K562 (cell line): ENCODE measurements around the gene CACNA1S. TPM values are rescaled to one million over a fixed set of nuclear protein-coding genes. Genes with fewer than 3 reads are reported as not detected.

Experiments used
- ATAC-seq: fragments of 200-7000 bp; cut with Tn5 transposase; 3 replicates; pipeline ENCODE4 v1.9.1; 2020; ENCODE audit warnings: moderate library complexity
- BruUV-seq: library from RNA; stranded (reverse); fragments of 400-500 nt; replicated peaks from 2 replicates; lab custom pipeline; 2021; lab: Mats Ljungman, UMichigan
- CTCF ChIA-PET: fragments of 300-600 bp; formaldehyde crosslinking; extraction: SDS; loops from one replicate; lab custom pipeline; 2021; ENCODE audit warnings: low intra/inter-chr PET ratio; lab: Yijun Ruan, JAX
- POLR2A ChIA-PET: fragments of 300-600, 350-650 bp; sonication (Branson Sonifier 250); formaldehyde crosslinking; extraction: SDS; loops from one replicate; lab custom pipeline; 2021; ENCODE audit warnings: antibody characterized with exemption, inconsistent platforms; lab: Yijun Ruan, JAX
- DNase-seq, 4 experiments: peaks; one replicate each; pipeline versions ENCODE4 v3.0.0 to v3.0.0-alpha.2; 2011 to 2018; ENCODE audit warnings: low spot score in 3 of 4, mixed read lengths in 3 of 4; ENCODE audit errors: extremely low read depth in 1 of 4
- FAIRE-seq: peaks from 2 replicates; lab custom pipeline; 2011; peaks lifted over from hg19 to GRCh38; lab: Jason Lieb, UNC
- H2AFZ ChIP-seq: 2 replicates; pipeline ENCODE4 v1.6.0; 2011; ENCODE audit warnings: low read depth, low read length, control low read depth, inconsistent platforms
- H3K27ac ChIP-seq: fragments of 200-600 bp; 3 replicates; pipeline ENCODE4 v1.8.0; 2011; ENCODE audit warnings: low read depth, mild to moderate bottlenecking, control low read depth, inconsistent platforms, low read length, moderate library complexity, mixed read lengths; ENCODE audit errors: extremely low read depth
- H3K27me3 ChIP-seq, 2 experiments: fragments of 300-600 bp in 1 of 2; 2 replicates in 1 of 2; 3 replicates in 1 of 2; pipeline versions ENCODE4 v1.6.0 to v1.8.0; 2011; ENCODE audit warnings: inconsistent platforms in 2 of 2, low read length in 2 of 2, mild to moderate bottlenecking in 1 of 2, mixed read lengths in 1 of 2, moderate library complexity in 1 of 2; ENCODE audit not compliant: control insufficient read depth in 2 of 2, insufficient read depth in 2 of 2
- H3K36me3 ChIP-seq: fragments of 300-600 bp; 3 replicates; pipeline ENCODE4 v1.8.0; 2011; ENCODE audit warnings: mild to moderate bottlenecking, low read length, inconsistent platforms; ENCODE audit not compliant: control insufficient read depth, insufficient read depth
- H3K4me1 ChIP-seq, 2 experiments: fragments of 200-600 bp in 1 of 2; replicated peaks in 1 of 2; 2 replicates in 1 of 2; 3 replicates in 1 of 2; pipeline versions ENCODE4 v1.5.1 to v1.8.0; 2011; ENCODE audit warnings: inconsistent platforms in 2 of 2, low read length in 2 of 2, mild to moderate bottlenecking in 1 of 2, mixed read lengths in 1 of 2, moderate library complexity in 1 of 2; ENCODE audit not compliant: control insufficient read depth in 2 of 2, insufficient read depth in 2 of 2
- H3K4me2 ChIP-seq: 2 replicates; pipeline ENCODE4 v1.6.1; 2011; ENCODE audit warnings: low read length, control low read depth, inconsistent platforms, mixed read lengths; ENCODE audit not compliant: insufficient read depth
- H3K4me3 ChIP-seq: fragments of 200-600 bp; sonication (generic), shearing (Covaris generic); 2 replicates; pipeline ENCODE4 v1.5.1; 2016; ENCODE audit warnings: control low read depth, inconsistent platforms
- H3K79me2 ChIP-seq: fragments of 200-600 bp; 3 replicates; pipeline ENCODE4 v1.8.0; 2011; ENCODE audit warnings: low read length, inconsistent platforms; ENCODE audit not compliant: control insufficient read depth, insufficient read depth
- H3K9ac ChIP-seq, 2 experiments: 2 replicates each; pipeline versions ENCODE4 v1.6.0 to v1.6.1; 2011; ENCODE audit warnings: low read depth in 2 of 2, low read length in 2 of 2, control low read depth in 1 of 2, inconsistent platforms in 1 of 2, mild to moderate bottlenecking in 1 of 2, mixed read lengths in 1 of 2; ENCODE audit not compliant: insufficient read depth in 1 of 2
- H3K9me1 ChIP-seq: one replicate; pipeline ENCODE4 v1.6.0; 2011; ENCODE audit warnings: inconsistent platforms, mild to moderate bottlenecking, low read length, moderate library complexity; ENCODE audit not compliant: control insufficient read depth, insufficient read depth
- H3K9me3 ChIP-seq: replicated peaks from 2 replicates; pipeline ENCODE4 v1.5.1; 2011; ENCODE audit warnings: low read depth, low read length, inconsistent platforms; ENCODE audit not compliant: control insufficient read depth, insufficient read depth
- H4K20me1 ChIP-seq: replicated peaks from 2 replicates; pipeline ENCODE4 v1.6.1; 2011; ENCODE audit warnings: low read length, inconsistent platforms, mixed read lengths; ENCODE audit not compliant: control insufficient read depth, insufficient read depth
- CREBBP ChIP-seq: IDR thresholded peaks from one replicate; pipeline ENCODE4 v1.6.1; 2012; ENCODE audit warnings: low read depth, mild to moderate bottlenecking, control low read depth, inconsistent platforms, low read length
- DACH1 ChIP-seq: fragments of 450-650 bp; IDR thresholded peaks from 2 replicates; pipeline ENCODE4 v1.6.1; 2018; ENCODE audit not compliant: partially characterized antibody
- HLTF ChIP-seq: fragments of 450-650 bp; IDR thresholded peaks from 2 replicates; pipeline ENCODE4 v1.6.1; 2016
- KLF16 ChIP-seq: IDR thresholded peaks from 2 replicates; pipeline ENCODE4 v1.6.1; 2016; ENCODE audit warnings: antibody characterized with exemption
- NCOA2 ChIP-seq, 2 experiments: fragments of 450-650 bp; IDR thresholded peaks; 2 replicates each; pipeline ENCODE4 v1.6.1; 2018; ENCODE audit warnings: mild to moderate bottlenecking in 2 of 2, moderate library complexity in 1 of 2; ENCODE audit not compliant: partially characterized antibody in 2 of 2
- NCOA6 ChIP-seq: fragments of 450-650 bp; IDR thresholded peaks from 2 replicates; pipeline ENCODE4 v1.6.1; 2017; ENCODE audit warnings: mild to moderate bottlenecking
- OTX1 ChIP-seq: fragments of 450-650 bp; formaldehyde crosslinking; IDR thresholded peaks from 2 replicates; pipeline ENCODE4 v1.4.0; 2022; ENCODE audit warnings: mild to moderate bottlenecking
- SMAD3 ChIP-seq: fragments of 450-650 bp; formaldehyde crosslinking; conservative IDR thresholded peaks from 2 replicates; pipeline ENCODE4 v1.4.0; 2020; ENCODE audit warnings: mild to moderate bottlenecking
- SRSF1 ChIP-seq: fragments of 200-400 bp; formaldehyde crosslinking; IDR thresholded peaks from 2 replicates; pipeline ENCODE4 v1.6.1; 2017; ENCODE audit warnings: mild to moderate bottlenecking, low read depth, low read length, moderate library complexity
- TEAD2 ChIP-seq: fragments of 450-650 bp; IDR thresholded peaks from 2 replicates; pipeline ENCODE4 v1.6.1; 2016; ENCODE audit warnings: missing genetic modification characterization, control low read depth, missing compliant biosample characterization
- TOE1 ChIP-seq, 2 experiments: fragments of 450-650 bp in 1 of 2; sonication (generic) in 1 of 2; formaldehyde crosslinking in 1 of 2; IDR thresholded peaks; 2 replicates each; pipeline versions ENCODE4 v1.7.1 to v1.8.0; 2016 to 2022; ENCODE audit warnings: borderline replicate concordance in 2 of 2, mild to moderate bottlenecking in 2 of 2, antibody characterized with exemption in 1 of 2, inconsistent platforms in 1 of 2, low read depth in 1 of 2, missing genetic modification reagents in 1 of 2, moderate library complexity in 1 of 2
- ZNF408 ChIP-seq: fragments of 250-450 bp; sonication (Bioruptor Pico); IDR thresholded peaks from 2 replicates; pipeline ENCODE4 v1.4.0; 2020; ENCODE audit warnings: low read depth, mild to moderate bottlenecking, moderate library complexity
- WGBS: fragments of 100-300 bp; shearing (Covaris generic); methylation state at CpG from one replicate; pipeline ENCODE4 v1.1.6; 2016; ENCODE audit warnings: low coverage, mixed read lengths; ENCODE audit not compliant: insufficient coverage; ENCODE audit errors: missing lambda C conversion rate; 5-methylcytosine and 5-hydroxymethylcytosine counted together
- in situ Hi-C: fragments of 300-500 bp; cut with MboI; formaldehyde crosslinking; loops from 4 replicates; pipeline ENCODE4 v1.15.0; 2018; ENCODE audit warnings: inconsistent platforms, mixed read lengths
- intact Hi-C: fragments of 100-400 bp; cut with micrococcal nuclease; formaldehyde crosslinking; loops from 2 replicates; pipeline ENCODE4 v1.14.2; 2022
- polyA plus RNA-seq, 8 experiments: library from polyadenylated mRNA; depleted of rRNA in 4 of 8; stranded (reverse) in 5 of 8; unstranded in 3 of 8; fragments of >200 nt; fragmentation: Nextera tagmentation in 2 of 8; fragmentation: Illumina TruSeq in 1 of 8; extraction: Ambion mirVana in 2 of 8; extraction: Trizol in 1 of 8; gene quantifications; 2 replicates each; pipeline versions ENCODE4 v1.2.1 to v1.2.3, GENCODE V29; 2011 to 2014; ENCODE audit warnings: inconsistent platforms in 1 of 8, missing spikeins in 1 of 8
- total RNA-seq, 7 experiments: library from RNA; depleted of rRNA in 6 of 7; stranded (reverse); fragments of >200 nt in 6 of 7; fragmentation: Illumina TruSeq in 2 of 7; extraction: Trizol in 2 of 7; gene quantifications; 2 replicates each; pipeline versions ENCODE4 v1.2.1 to v1.2.3, GENCODE V29; 2011 to 2021; ENCODE audit warnings: low replicate concordance in 1 of 7
- TF ChIP-seq, protein P1 (sequence below): sonication (generic); formaldehyde crosslinking; IDR thresholded peaks from 2 replicates; pipeline ENCODE4 v1.8.0; 2022; ENCODE audit warnings: missing genetic modification reagents, mild to moderate bottlenecking, borderline replicate concordance
- TF ChIP-seq, protein P2 (sequence below), 2 experiments: IDR thresholded peaks; 2 replicates each; pipeline ENCODE4 v1.6.1; 2011; ENCODE audit warnings: borderline replicate concordance in 1 of 2, control low read depth in 1 of 2, low read depth in 1 of 2, low read length in 1 of 2, mild to moderate bottlenecking in 1 of 2, mixed read lengths in 1 of 2, moderate library complexity in 1 of 2; ENCODE audit not compliant: insufficient read depth in 1 of 2, insufficient read length in 1 of 2, poor library complexity in 1 of 2, severe bottlenecking in 1 of 2; ENCODE audit errors: extremely low read depth in 1 of 2
- TF ChIP-seq, protein P3 (sequence below): fragments of 450-650 bp; formaldehyde crosslinking; IDR thresholded peaks from 2 replicates; pipeline ENCODE4 v1.4.0; 2020; ENCODE audit warnings: mild to moderate bottlenecking, mixed read lengths
- TF ChIP-seq, protein P4 (sequence below): sonication (generic); formaldehyde crosslinking; IDR thresholded peaks from 2 replicates; pipeline ENCODE4 v1.8.0; 2022; ENCODE audit warnings: missing genetic modification reagents, mild to moderate bottlenecking, moderate library complexity, borderline replicate concordance
- TF ChIP-seq, protein P5 (sequence below): fragments of 250-450 bp; sonication (Bioruptor Pico); IDR thresholded peaks from 2 replicates; pipeline ENCODE4 v1.4.0; 2020; ENCODE audit warnings: mild to moderate bottlenecking, moderate library complexity

CACNA1S gene
- total and polyA plus RNA-seq, 9 of the 15 experiments (the other 6 are each of a cell fraction or from before 2014, with no cell fraction given), result not detected

DNA sequence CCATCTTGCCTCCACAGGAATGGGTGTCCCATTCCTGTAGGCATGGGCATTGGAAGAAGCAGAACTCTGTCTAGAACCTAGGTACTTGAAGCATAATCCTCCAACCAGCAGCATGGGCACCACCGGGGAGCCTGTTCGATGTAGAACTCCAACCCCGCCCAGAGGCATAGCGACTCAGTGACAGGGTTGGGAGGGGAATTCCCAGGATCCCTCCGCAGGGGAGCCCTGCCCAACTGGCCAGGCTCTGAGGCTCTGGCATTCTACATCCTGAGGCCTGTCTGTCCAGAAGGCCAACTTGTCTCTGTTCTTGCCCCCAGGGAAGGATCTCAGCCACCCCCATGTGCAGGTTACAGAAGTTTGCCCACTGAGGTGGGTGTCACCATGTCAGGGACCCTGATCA lies 38.2 kb downstream of the CACNA1S start:
- H2AFZ ChIP-seq, result no peak overlapping the region
- no TSS peak for BruUV-seq
- TF ChIP-seq OTX1 (CRISPR knock-in tag), result no peak
- TF ChIP-seq CREBBP, result no peak
- TF ChIP-seq, protein P1, sequence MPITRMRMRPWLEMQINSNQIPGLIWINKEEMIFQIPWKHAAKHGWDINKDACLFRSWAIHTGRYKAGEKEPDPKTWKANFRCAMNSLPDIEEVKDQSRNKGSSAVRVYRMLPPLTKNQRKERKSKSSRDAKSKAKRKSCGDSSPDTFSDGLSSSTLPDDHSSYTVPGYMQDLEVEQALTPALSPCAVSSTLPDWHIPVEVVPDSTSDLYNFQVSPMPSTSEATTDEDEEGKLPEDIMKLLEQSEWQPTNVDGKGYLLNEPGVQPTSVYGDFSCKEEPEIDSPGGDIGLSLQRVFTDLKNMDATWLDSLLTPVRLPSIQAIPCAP, result no peak
- no peak for TF ChIP-seq DACH1
- TF ChIP-seq, protein P2, sequence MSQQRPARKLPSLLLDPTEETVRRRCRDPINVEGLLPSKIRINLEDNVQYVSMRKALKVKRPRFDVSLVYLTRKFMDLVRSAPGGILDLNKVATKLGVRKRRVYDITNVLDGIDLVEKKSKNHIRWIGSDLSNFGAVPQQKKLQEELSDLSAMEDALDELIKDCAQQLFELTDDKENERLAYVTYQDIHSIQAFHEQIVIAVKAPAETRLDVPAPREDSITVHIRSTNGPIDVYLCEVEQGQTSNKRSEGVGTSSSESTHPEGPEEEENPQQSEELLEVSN (IDR thresholded peaks at IDR 0.05; ENCODE audit: borderline replicate concordance in 1 of 2, extremely low read depth in 1 of 2, insufficient read depth in 1 of 2, insufficient read length in 1 of 2, low read depth in 1 of 2, low read length in 1 of 2, poor library complexity in 1 of 2, severe bottlenecking in 1 of 2), result no peak
- TF ChIP-seq TOE1 (IDR thresholded peaks at IDR 0.05; ENCODE audit: borderline replicate concordance), result no peak
- TF ChIP-seq TOE1 (CRISPR knock-in tag; IDR thresholded peaks at IDR 0.05; ENCODE audit: borderline replicate concordance, low read depth), result no peak
- TF ChIP-seq, protein P3, sequence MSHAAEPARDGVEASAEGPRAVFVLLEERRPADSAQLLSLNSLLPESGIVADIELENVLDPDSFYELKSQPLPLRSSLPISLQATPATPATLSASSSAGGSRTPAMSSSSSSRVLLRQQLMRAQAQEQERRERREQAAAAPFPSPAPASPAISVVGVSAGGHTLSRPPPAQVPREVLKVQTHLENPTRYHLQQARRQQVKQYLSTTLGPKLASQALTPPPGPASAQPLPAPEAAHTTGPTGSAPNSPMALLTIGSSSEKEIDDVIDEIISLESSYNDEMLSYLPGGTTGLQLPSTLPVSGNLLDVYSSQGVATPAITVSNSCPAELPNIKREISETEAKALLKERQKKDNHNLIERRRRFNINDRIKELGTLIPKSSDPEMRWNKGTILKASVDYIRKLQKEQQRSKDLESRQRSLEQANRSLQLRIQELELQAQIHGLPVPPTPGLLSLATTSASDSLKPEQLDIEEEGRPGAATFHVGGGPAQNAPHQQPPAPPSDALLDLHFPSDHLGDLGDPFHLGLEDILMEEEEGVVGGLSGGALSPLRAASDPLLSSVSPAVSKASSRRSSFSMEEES (CRISPR knock-in tag), result no peak
- TF ChIP-seq TEAD2 (tag), result no peak
- TF ChIP-seq NCOA2 (IDR thresholded peaks at IDR 0.05; ENCODE audit: partially characterized antibody in 2 of 2), result no peak
- no peak for TF ChIP-seq NCOA6
- no peak for TF ChIP-seq SMAD3
- TF ChIP-seq HLTF, result no peak
- TF ChIP-seq, protein P4, sequence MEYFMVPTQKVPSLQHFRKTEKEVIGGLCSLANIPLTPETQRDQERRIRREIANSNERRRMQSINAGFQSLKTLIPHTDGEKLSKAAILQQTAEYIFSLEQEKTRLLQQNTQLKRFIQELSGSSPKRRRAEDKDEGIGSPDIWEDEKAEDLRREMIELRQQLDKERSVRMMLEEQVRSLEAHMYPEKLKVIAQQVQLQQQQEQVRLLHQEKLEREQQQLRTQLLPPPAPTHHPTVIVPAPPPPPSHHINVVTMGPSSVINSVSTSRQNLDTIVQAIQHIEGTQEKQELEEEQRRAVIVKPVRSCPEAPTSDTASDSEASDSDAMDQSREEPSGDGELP (CRISPR knock-in tag), result no peak
- no peak for TF ChIP-seq SRSF1
- TF ChIP-seq, protein P5, sequence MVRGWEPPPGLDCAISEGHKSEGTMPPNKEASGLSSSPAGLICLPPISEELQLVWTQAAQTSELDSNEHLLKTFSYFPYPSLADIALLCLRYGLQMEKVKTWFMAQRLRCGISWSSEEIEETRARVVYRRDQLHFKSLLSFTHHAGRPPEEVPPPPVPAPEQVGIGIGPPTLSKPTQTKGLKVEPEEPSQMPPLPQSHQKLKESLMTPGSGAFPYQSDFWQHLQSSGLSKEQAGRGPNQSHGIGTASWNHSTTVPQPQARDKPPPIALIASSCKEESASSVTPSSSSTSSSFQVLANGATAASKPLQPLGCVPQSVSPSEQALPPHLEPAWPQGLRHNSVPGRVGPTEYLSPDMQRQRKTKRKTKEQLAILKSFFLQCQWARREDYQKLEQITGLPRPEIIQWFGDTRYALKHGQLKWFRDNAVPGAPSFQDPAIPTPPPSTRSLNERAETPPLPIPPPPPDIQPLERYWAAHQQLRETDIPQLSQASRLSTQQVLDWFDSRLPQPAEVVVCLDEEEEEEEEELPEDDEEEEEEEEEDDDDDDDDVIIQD, result no peak
- no peak for TF ChIP-seq ZNF408
- no peak for TF ChIP-seq KLF16

More for the DNA sequence above, 38.2 kb downstream of the CACNA1S start:
- Histone ChIP-seq H3K36me3 (no peaks in the 10 kb centered on the region), H3K4me2 (no peak overlapping the region), H3K9ac (no peak overlapping the region), H3K9me3 (no peaks in the 10 kb centered on the region), H4K20me1 (peaks cover 18% of the 10 kb centered on the region), H3K9me1 (no peaks in the 10 kb centered on the region), H3K27ac (no peak overlapping the region), H3K4me3 (no peak overlapping the region), H3K79me2 (no peaks in the 10 kb centered on the region), H3K4me1 (no peaks in the 10 kb centered on the region), H3K27me3 (peaks cover 84 to 93% of the 10 kb centered on the region in 2 experiments)
- DNase-seq (no peak), FAIRE-seq (no peak), ATAC-seq (no peak)
- ChIA-PET CTCF (no interaction called here), POLR2A (interaction anchor here (1.0 kb wide), 1 partner anchor 10 kb away, joined by 3 read pairs; no protein-coding TSS in a partner anchor)
- intact Hi-C loops, result no loop called here
- 0% methylated on average over 4 of the region's 5 CpGs for WGBS
- in situ Hi-C loops, result no loop called here
